IMR-90 (cell line): ENCODE measurements around the gene NPW. TPM values are rescaled to one million over a fixed set of nuclear protein-coding genes. Genes with fewer than 3 reads are reported as not detected.

ENCODE experiments used
- ATAC-seq: fragments of 200-7000 bp; cut with Tn5 transposase; 2 replicates; pipeline ENCODE4 v1.9.1; 2020; ENCODE audit warnings: low read depth, mild to moderate bottlenecking, moderate library complexity
- BruUV-seq: library from RNA; stranded (reverse); fragments of 400-500 nt; replicated peaks from 2 replicates; lab custom pipeline; 2021; lab: Mats Ljungman, UMichigan
- CTCF ChIA-PET: fragments of 300-600 bp; formaldehyde crosslinking; extraction: SDS; loops from one replicate; lab custom pipeline; 2021; ENCODE audit warnings: antibody characterized with exemption; lab: Yijun Ruan, JAX
- POLR2A ChIA-PET: fragments of 300-600 bp; sonication (Branson Sonifier 250); formaldehyde crosslinking; loops from one replicate; lab custom pipeline; 2022; ENCODE audit warnings: antibody characterized with exemption; ENCODE audit not compliant: unreplicated experiment; lab: Charles Lee
- DNase-seq: peaks from one replicate; pipeline ENCODE4 v3.0.0; 2013
- H2AFZ ChIP-seq: replicated peaks from 2 replicates; pipeline ENCODE3; 2013; ENCODE audit warnings: low read length, mild to moderate bottlenecking; ENCODE audit not compliant: poor library complexity
- H2AK5ac ChIP-seq: 2 replicates; pipeline ENCODE4 v1.6.1; 2013; ENCODE audit warnings: low read depth, low read length, inconsistent platforms
- H2AK9ac ChIP-seq: replicated peaks from 2 replicates; pipeline ENCODE3; 2013; ENCODE audit warnings: mild to moderate bottlenecking, low read depth, low read length, moderate library complexity; ENCODE audit not compliant: poor library complexity
- H2BK120ac ChIP-seq: 2 replicates; pipeline ENCODE4 v1.6.1; 2013; ENCODE audit warnings: low read depth, low read length, inconsistent platforms
- H2BK15ac ChIP-seq: 3 replicates; pipeline ENCODE4 v1.6.1; 2013; ENCODE audit warnings: low read depth, low read length, inconsistent platforms
- H2BK20ac ChIP-seq: 2 replicates; pipeline ENCODE4 v1.6.1; 2013; ENCODE audit warnings: low read depth, mild to moderate bottlenecking, inconsistent platforms, low read length, moderate library complexity
- H2BK5ac ChIP-seq: 2 replicates; pipeline ENCODE4 v1.6.1; 2013; ENCODE audit warnings: mild to moderate bottlenecking, low read depth, low read length, inconsistent platforms; ENCODE audit not compliant: poor library complexity, severe bottlenecking
- H3K14ac ChIP-seq: replicated peaks from 2 replicates; pipeline ENCODE4 v1.6.1; 2013; ENCODE audit warnings: low read depth, low read length, inconsistent platforms
- H3K18ac ChIP-seq: 2 replicates; pipeline ENCODE4 v1.6.1; 2013; ENCODE audit warnings: low read depth, low read length, control low read depth
- H3K23ac ChIP-seq: 2 replicates; pipeline ENCODE4 v1.6.1; 2013; ENCODE audit warnings: low read depth, low read length, inconsistent platforms
- H3K27ac ChIP-seq: 2 replicates; pipeline ENCODE4 v1.5.1; 2013; ENCODE audit warnings: mild to moderate bottlenecking, control low read depth, low read length; ENCODE audit not compliant: insufficient read depth
- H3K27me3 ChIP-seq: 2 replicates; pipeline ENCODE4 v1.6.1; 2013; ENCODE audit warnings: low read length; ENCODE audit not compliant: control insufficient read depth, insufficient read depth
- H3K36me3 ChIP-seq: 2 replicates; pipeline ENCODE4 v1.6.1; 2013; ENCODE audit warnings: low read length, mixed read lengths; ENCODE audit not compliant: control insufficient read depth, insufficient read depth
- H3K4ac ChIP-seq: 2 replicates; pipeline ENCODE4 v1.6.1; 2013; ENCODE audit warnings: low read depth, low read length, inconsistent platforms
- H3K4me1 ChIP-seq: 2 replicates; pipeline ENCODE4 v1.6.1; 2013; ENCODE audit warnings: low read length, mixed read lengths; ENCODE audit not compliant: control insufficient read depth, insufficient read depth
- H3K4me2 ChIP-seq: 2 replicates; pipeline ENCODE4 v1.6.1; 2013; ENCODE audit warnings: low read depth, mild to moderate bottlenecking, control low read depth, low read length, moderate library complexity
- H3K4me3 ChIP-seq: 2 replicates; pipeline ENCODE4 v1.5.1; 2013; ENCODE audit warnings: low read depth, mild to moderate bottlenecking, control low read depth, low read length, moderate library complexity; ENCODE audit not compliant: insufficient read depth
- H3K56ac ChIP-seq: 2 replicates; pipeline ENCODE4 v1.6.1; 2013; ENCODE audit warnings: low read length, inconsistent platforms; ENCODE audit not compliant: insufficient read depth; ENCODE audit errors: extremely low read depth
- H3K79me1 ChIP-seq, 2 experiments: 2 replicates each; pipeline ENCODE4 v1.6.1; 2013; ENCODE audit warnings: low read length in 2 of 2, inconsistent platforms in 1 of 2, low read depth in 1 of 2
- H3K9ac ChIP-seq: 2 replicates; pipeline ENCODE4 v1.6.1; 2013; ENCODE audit warnings: low read depth, low read length, control low read depth
- H3K9me1 ChIP-seq: 2 replicates; pipeline ENCODE4 v1.6.1; 2013; ENCODE audit warnings: low read length, inconsistent platforms; ENCODE audit not compliant: insufficient read depth
- H3K9me3 ChIP-seq: 2 replicates; pipeline ENCODE4 v1.6.1; 2013; ENCODE audit warnings: low read length; ENCODE audit not compliant: control insufficient read depth, insufficient read depth
- H4K20me1 ChIP-seq: 2 replicates; pipeline ENCODE4 v1.6.1; 2013; ENCODE audit warnings: low read length, inconsistent platforms; ENCODE audit not compliant: insufficient read depth
- H4K5ac ChIP-seq: 2 replicates; pipeline ENCODE4 v1.6.1; 2013; ENCODE audit warnings: mild to moderate bottlenecking, low read depth, low read length, control low read depth
- H4K8ac ChIP-seq, 2 experiments: 2 replicates each; pipeline ENCODE4 v1.6.1; 2013; ENCODE audit warnings: low read depth in 2 of 2, low read length in 2 of 2, control low read depth in 1 of 2, inconsistent platforms in 1 of 2
- H4K91ac ChIP-seq: 2 replicates; pipeline ENCODE4 v1.6.1; 2013; ENCODE audit warnings: low read depth, low read length, inconsistent platforms; ENCODE audit not compliant: insufficient read depth
- MAFK ChIP-seq: IDR thresholded peaks from 2 replicates; pipeline ENCODE4 v1.6.1; 2012; ENCODE audit warnings: low read depth, low read length, improper control_type of control experiment
- NFE2L2 ChIP-seq: fragments of 150-350 bp; IDR thresholded peaks from 2 replicates; pipeline ENCODE4 v1.6.1; 2016; ENCODE audit warnings: low read depth, mild to moderate bottlenecking, low read length
- WGBS, 2 experiments: methylation state at CpG; one replicate each; pipeline versions ENCODE4 v1.1.5 to v1.1.7; 2013; ENCODE audit warnings: missing lambda C conversion rate in 2 of 2; ENCODE audit not compliant: insufficient read length in 1 of 2; ENCODE audit errors: extremely low coverage in 2 of 2; 5-methylcytosine and 5-hydroxymethylcytosine counted together
- dilution Hi-C: fragments of 300-500 bp; cut with HindIII; formaldehyde crosslinking; loops from one replicate; pipeline ENCODE4 v1.14.3; 2018; ENCODE audit warnings: low sequenced_read_pairs; ENCODE audit not compliant: unreplicated experiment
- in situ Hi-C: fragments of 300-500 bp; cut with MboI; formaldehyde crosslinking; loops from 3 replicates; pipeline ENCODE4 v1.14.3; 2019; ENCODE audit warnings: low sequenced_read_pairs, inconsistent platforms, mixed read lengths
- intact Hi-C: fragments of 100-400 bp; cut with micrococcal nuclease; formaldehyde crosslinking; loops from 2 replicates; pipeline ENCODE4 v1.10.0; 2022
- polyA plus RNA-seq, 3 experiments: library from polyadenylated mRNA; depleted of rRNA; stranded (reverse); fragments of >200 nt; gene quantifications; 2 replicates each; pipeline ENCODE4 v1.2.3, GENCODE V29; 2012; ENCODE audit warnings: low replicate concordance in 1 of 3
- total RNA-seq: library from RNA; depleted of rRNA; stranded (reverse); fragments of >200 nt; gene quantifications from 2 replicates; pipeline ENCODE4 v1.2.3, GENCODE V29; 2012
- TF ChIP-seq, protein P1 (sequence below): conservative IDR thresholded peaks from 2 replicates; pipeline ENCODE4 v1.5.1; 2012; ENCODE audit warnings: mild to moderate bottlenecking, low read depth, low read length, improper control_type of control experiment

Gene NPW
- total and polyA plus RNA-seq, 2 of the 4 experiments (the other 2 are of a cell fraction), result 0.18 to 2.0 TPM

DNA sequence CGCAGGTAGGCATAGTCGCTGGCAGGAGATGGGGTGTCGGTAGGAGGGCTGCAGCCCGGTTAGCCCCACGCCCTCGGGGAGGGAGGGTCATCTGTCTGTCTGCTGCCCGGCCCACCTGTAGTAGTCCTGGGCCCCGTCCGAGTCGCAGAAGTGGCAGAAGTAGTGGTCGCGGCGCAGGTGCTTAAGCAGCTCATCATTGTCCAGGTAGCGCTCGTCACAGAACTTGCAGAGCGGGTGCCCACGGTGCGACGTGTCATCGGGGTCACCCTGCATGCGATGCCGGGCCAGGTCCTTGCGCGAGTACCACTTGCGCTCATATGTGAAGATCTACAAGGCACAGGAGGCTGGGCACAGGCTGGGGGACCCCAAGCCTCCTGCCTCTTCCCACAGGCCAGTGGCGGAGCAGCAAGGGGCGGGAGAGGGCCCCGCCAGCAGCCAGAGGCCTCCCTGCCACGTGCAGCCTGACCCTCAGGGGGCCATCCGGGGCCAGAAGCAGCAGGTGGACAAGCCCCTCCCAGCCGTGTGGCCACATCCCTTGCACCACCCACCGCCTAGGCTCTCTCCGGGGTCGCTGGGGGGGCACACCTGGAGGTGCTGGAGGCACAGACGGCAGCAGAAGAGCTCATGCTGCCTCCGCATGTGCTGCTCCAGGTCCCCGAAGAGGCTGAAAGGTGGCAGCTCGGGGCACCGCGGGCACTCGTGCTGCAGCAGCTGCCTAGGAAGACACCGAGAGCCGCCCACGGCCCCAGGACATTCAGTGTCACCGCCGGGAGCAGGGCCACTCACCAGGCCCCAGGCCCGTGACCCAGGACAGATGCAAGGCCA lies 17.0 kb upstream of the NPW start:
- TF ChIP-seq, protein P1, sequence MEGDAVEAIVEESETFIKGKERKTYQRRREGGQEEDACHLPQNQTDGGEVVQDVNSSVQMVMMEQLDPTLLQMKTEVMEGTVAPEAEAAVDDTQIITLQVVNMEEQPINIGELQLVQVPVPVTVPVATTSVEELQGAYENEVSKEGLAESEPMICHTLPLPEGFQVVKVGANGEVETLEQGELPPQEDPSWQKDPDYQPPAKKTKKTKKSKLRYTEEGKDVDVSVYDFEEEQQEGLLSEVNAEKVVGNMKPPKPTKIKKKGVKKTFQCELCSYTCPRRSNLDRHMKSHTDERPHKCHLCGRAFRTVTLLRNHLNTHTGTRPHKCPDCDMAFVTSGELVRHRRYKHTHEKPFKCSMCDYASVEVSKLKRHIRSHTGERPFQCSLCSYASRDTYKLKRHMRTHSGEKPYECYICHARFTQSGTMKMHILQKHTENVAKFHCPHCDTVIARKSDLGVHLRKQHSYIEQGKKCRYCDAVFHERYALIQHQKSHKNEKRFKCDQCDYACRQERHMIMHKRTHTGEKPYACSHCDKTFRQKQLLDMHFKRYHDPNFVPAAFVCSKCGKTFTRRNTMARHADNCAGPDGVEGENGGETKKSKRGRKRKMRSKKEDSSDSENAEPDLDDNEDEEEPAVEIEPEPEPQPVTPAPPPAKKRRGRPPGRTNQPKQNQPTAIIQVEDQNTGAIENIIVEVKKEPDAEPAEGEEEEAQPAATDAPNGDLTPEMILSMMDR, result no peak
- TF ChIP-seq MAFK, result no peak
- TF ChIP-seq NFE2L2, result no peak
- Histone ChIP-seq H3K9me1 (peaks cover 6% of the 10 kb centered on the region; the same call in 1 of the 2 replicates), H2BK5ac (no peak overlapping the region), H3K4me3 (no peak overlapping the region), H4K20me1 (peaks cover 70% of the 10 kb centered on the region), H3K14ac (no peak overlapping the region), H3K27ac (no peak overlapping the region), H3K23ac (no peak overlapping the region), H2AK5ac (no peak overlapping the region), H3K27me3 (no peaks in the 10 kb centered on the region), H2AK9ac (no peak overlapping the region), H3K56ac (no peak overlapping the region), H3K36me3 (peaks cover 57% of the 10 kb centered on the region), H3K9ac (no peak overlapping the region), H2BK120ac (no peak overlapping the region), H3K18ac (no peak overlapping the region), H2AFZ (no peak overlapping the region), H2BK15ac (no peak overlapping the region), H4K91ac (no peak overlapping the region), H2BK20ac (no peak overlapping the region), H3K4me1 (peaks cover 21% of the 10 kb centered on the region), H3K79me1 (peaks cover 10 to 76% of the 10 kb centered on the region in 2 experiments; a peak in 3 of 4 replicates), H4K5ac (no peak overlapping the region), H3K4ac (no peak overlapping the region), H3K9me3 (no peaks in the 10 kb centered on the region), H3K4me2 (no peak overlapping the region), H4K8ac (no peak overlapping the region)
- dilution Hi-C loops (no loop called here), intact Hi-C loops (loop anchor here (5.0 kb wide), 1 partner anchor 140 kb away; no protein-coding TSS in a partner anchor), in situ Hi-C loops (no loop called here)
- ChIA-PET POLR2A (no interaction called here), CTCF (interaction anchor here (0.9 to 1.7 kb wide), 2 partner anchors 11 to 12 kb away, joined by 3 to 8 read pairs; no protein-coding TSS in a partner anchor)
- WGBS, 2 experiments, result 97% methylated on average over 30 of the region's 47 CpGs; no CpG with 5 or more reads in 1 of the 2 experiments
- ATAC-seq (no peak), DNase-seq (no peak)
- no TSS peak for BruUV-seq
